ENCODE measurements around the gene NREP.

Gene NREP

DNA sequence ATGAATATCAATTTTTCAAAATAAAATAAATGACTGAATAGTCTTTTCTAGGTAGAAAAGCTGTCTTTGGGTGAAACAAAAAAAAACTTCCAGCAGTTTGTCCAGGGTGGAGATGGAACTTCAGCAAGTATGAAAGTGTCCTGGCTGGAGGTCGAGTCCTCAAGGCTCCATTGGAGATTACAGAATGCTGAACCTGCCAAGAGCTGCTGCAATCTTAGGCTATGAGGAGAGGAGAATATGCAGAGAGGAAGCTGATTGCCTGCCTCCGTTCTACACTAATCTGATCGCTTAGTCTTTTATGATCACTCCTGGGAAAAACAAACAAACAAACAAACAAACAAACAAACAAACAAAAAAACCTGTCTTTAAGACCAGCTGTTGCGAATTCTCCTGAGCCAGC, 50.6 kb downstream of the NREP start:
- Histone ChIP-seq H3K4me3 (ENCODE audit: low read length) (no peak overlapping the region), H3K36me3 (ENCODE audit: insufficient read depth, low read length) (no peaks in the 10 kb centered on the region), H3K9ac (ENCODE audit: low read depth, low read length) (no peak overlapping the region), H3K9me3 (replicated peaks; ENCODE audit: low read length) (no peaks in the 10 kb centered on the region), H3K4me1 (ENCODE audit: control insufficient read depth, insufficient read depth, low read length) (no peaks in the 10 kb centered on the region), H3K27me3 (ENCODE audit: control insufficient read depth, insufficient read depth, low read length) (no peaks in the 10 kb centered on the region), H3K4me2 (ENCODE audit: low read length) (no peak overlapping the region)

DNA sequence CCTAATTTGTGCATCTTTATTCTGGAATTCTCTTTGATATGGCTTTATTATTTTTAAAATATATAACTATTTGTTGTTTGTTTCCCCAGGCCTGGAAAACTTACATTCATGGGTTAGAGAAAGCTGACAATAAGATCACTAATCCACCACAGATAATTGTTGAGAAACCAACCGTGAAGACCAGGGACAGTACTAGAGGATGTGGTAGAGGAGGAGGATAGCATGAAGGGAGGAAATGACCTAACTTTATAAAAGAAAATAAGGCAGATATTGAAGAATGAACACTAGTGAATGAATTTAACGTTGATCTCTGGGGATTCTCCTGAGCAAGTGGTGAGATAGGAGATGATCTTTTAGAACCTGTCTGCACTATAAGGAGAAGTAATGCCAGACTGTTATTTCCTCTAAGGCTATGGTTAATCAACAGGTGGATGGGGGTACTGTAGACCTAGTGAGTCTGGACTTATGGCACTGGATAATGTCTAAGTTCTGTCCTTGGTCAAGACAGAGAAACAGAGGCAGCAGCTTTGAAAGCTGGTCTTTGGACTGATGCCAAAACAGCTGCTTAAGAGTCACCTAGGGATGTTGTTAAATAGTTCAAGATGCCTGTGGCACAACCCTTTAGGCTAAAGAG, 52.4 kb downstream of the NREP start:
- Histone ChIP-seq H3K4me3 (ENCODE audit: low read length) (no peak overlapping the region), H3K36me3 (ENCODE audit: insufficient read depth, low read length) (no peaks in the 10 kb centered on the region), H3K4me2 (ENCODE audit: low read length) (no peak overlapping the region), H3K4me1 (ENCODE audit: control insufficient read depth, insufficient read depth, low read length) (no peaks in the 10 kb centered on the region), H3K9me3 (replicated peaks; ENCODE audit: low read length) (no peaks in the 10 kb centered on the region), H3K9ac (ENCODE audit: low read depth, low read length) (no peak overlapping the region), H3K27me3 (ENCODE audit: control insufficient read depth, insufficient read depth, low read length) (no peaks in the 10 kb centered on the region)

- Histone ChIP-seq H3K4me2 (ENCODE audit: low read length) (no peak overlapping the region), H3K4me1 (ENCODE audit: control insufficient read depth, insufficient read depth, low read length) (no peaks in the 10 kb centered on the region), H3K9ac (ENCODE audit: low read depth, low read length) (no peak overlapping the region), H3K27me3 (ENCODE audit: control insufficient read depth, insufficient read depth, low read length) (no peaks in the 10 kb centered on the region), H3K9me3 (replicated peaks; ENCODE audit: low read length) (no peaks in the 10 kb centered on the region), H3K36me3 (ENCODE audit: insufficient read depth, low read length) (no peaks in the 10 kb centered on the region), H3K4me3 (ENCODE audit: low read length) (no peak overlapping the region)
Observed at GRCh38 chr5:111703662-111704061, 53.3 kb downstream of the NREP start.

DNA sequence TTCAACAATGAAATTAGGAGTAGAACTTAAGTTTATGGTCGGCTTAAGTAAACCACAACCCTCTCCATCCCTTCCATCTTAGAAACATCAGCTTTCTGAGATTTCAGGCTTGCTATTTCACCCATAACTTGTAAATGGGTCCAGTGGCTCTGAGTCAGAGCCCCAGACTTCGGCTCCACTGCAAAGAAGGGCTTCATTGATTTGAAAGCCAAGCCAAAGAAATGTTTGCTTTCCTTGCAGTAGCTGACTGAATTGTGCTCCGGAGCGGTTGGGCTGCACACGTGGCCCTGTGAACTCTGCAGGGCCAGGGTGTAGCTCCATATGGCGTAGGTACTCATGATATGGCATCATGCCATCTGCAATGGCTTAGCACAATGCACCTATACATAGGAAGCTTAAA, 57.0 kb downstream of the NREP start:
- Histone ChIP-seq H3K4me2 (ENCODE audit: low read length) (no peak overlapping the region), H3K4me1 (ENCODE audit: control insufficient read depth, insufficient read depth, low read length) (peaks cover 8% of the 10 kb centered on the region), H3K9ac (ENCODE audit: low read depth, low read length) (no peak overlapping the region), H3K27me3 (ENCODE audit: control insufficient read depth, insufficient read depth, low read length) (no peaks in the 10 kb centered on the region), H3K9me3 (replicated peaks; ENCODE audit: low read length) (no peaks in the 10 kb centered on the region), H3K4me3 (ENCODE audit: low read length) (no peak overlapping the region), H3K36me3 (ENCODE audit: insufficient read depth, low read length) (no peaks in the 10 kb centered on the region)

- Histone ChIP-seq H3K36me3 (ENCODE audit: insufficient read depth, low read length) (no peaks in the 10 kb centered on the region), H3K27me3 (ENCODE audit: control insufficient read depth, insufficient read depth, low read length) (no peaks in the 10 kb centered on the region), H3K9me3 (replicated peaks; ENCODE audit: low read length) (no peaks in the 10 kb centered on the region), H3K4me2 (ENCODE audit: low read length) (no peak overlapping the region), H3K4me3 (ENCODE audit: low read length) (no peak overlapping the region), H3K4me1 (ENCODE audit: control insufficient read depth, insufficient read depth, low read length) (peaks cover 12% of the 10 kb centered on the region), H3K9ac (ENCODE audit: low read depth, low read length) (no peak overlapping the region)
Observed at GRCh38 chr5:111699324-111699723, 57.7 kb downstream of the NREP start.

- no peaks in the 10 kb centered on the region for H3K9me3 ChIP-seq (replicated peaks; ENCODE audit: low read length)
- peaks cover 13% of the 10 kb centered on the region for H3K4me1 ChIP-seq (ENCODE audit: control insufficient read depth, insufficient read depth, low read length)
- no peak overlapping the region for H3K9ac ChIP-seq (ENCODE audit: low read depth, low read length)
- no peaks in the 10 kb centered on the region for H3K27me3 ChIP-seq (ENCODE audit: control insufficient read depth, insufficient read depth, low read length)
- H3K4me2 ChIP-seq (ENCODE audit: low read length), result peak overlapping the region; percentile 32
- no peak overlapping the region for H3K4me3 ChIP-seq (ENCODE audit: low read length)
- no peaks in the 10 kb centered on the region for H3K36me3 ChIP-seq (ENCODE audit: insufficient read depth, low read length)
Observed at GRCh38 chr5:111697881-111698757, 58.9 kb downstream of the NREP start.

GRCh38 chr5:111697215-111697614, 59.8 kb downstream of the NREP start:
- Histone ChIP-seq H3K4me1 (ENCODE audit: control insufficient read depth, insufficient read depth, low read length) (peaks cover 13% of the 10 kb centered on the region), H3K9ac (ENCODE audit: low read depth, low read length) (no peak overlapping the region), H3K4me3 (ENCODE audit: low read length) (no peak overlapping the region), H3K9me3 (replicated peaks; ENCODE audit: low read length) (no peaks in the 10 kb centered on the region), H3K36me3 (ENCODE audit: insufficient read depth, low read length) (no peaks in the 10 kb centered on the region), H3K4me2 (ENCODE audit: low read length) (no peak overlapping the region), H3K27me3 (ENCODE audit: control insufficient read depth, insufficient read depth, low read length) (no peaks in the 10 kb centered on the region)

- H3K9me3 ChIP-seq (replicated peaks; ENCODE audit: low read length), result no peaks in the 10 kb centered on the region
Observed at GRCh38 chr5:111695991-111696390, 61.0 kb downstream of the NREP start.

GRCh38 chr5:111694133-111694532, 62.9 kb downstream of the NREP start:
- H3K4me3 ChIP-seq (ENCODE audit: low read length), result no peak overlapping the region
- H3K4me2 ChIP-seq (ENCODE audit: low read length), result no peak overlapping the region
- peaks cover 13% of the 10 kb centered on the region for H3K4me1 ChIP-seq (ENCODE audit: control insufficient read depth, insufficient read depth, low read length)
- no peaks in the 10 kb centered on the region for H3K36me3 ChIP-seq (ENCODE audit: insufficient read depth, low read length)
- H3K27me3 ChIP-seq (ENCODE audit: control insufficient read depth, insufficient read depth, low read length), result no peaks in the 10 kb centered on the region
- H3K9ac ChIP-seq (ENCODE audit: low read depth, low read length), result no peak overlapping the region
- no peaks in the 10 kb centered on the region for H3K9me3 ChIP-seq (replicated peaks; ENCODE audit: low read length)

More at GRCh38 chr5:111695991-111696390, 61.0 kb downstream of the NREP start:
- no peak overlapping the region for H3K4me3 ChIP-seq (ENCODE audit: low read length)
- H3K4me1 ChIP-seq (ENCODE audit: control insufficient read depth, insufficient read depth, low read length), result peaks cover 13% of the 10 kb centered on the region
- H3K9ac ChIP-seq (ENCODE audit: low read depth, low read length), result no peak overlapping the region
- no peak overlapping the region for H3K4me2 ChIP-seq (ENCODE audit: low read length)
- H3K36me3 ChIP-seq (ENCODE audit: insufficient read depth, low read length), result no peaks in the 10 kb centered on the region
- H3K27me3 ChIP-seq (ENCODE audit: control insufficient read depth, insufficient read depth, low read length), result no peaks in the 10 kb centered on the region

GRCh38 chr5:111691914-111692313, 65.1 kb downstream of the NREP start:
- Histone ChIP-seq H3K9ac (ENCODE audit: low read depth, low read length) (no peak overlapping the region), H3K36me3 (ENCODE audit: insufficient read depth, low read length) (no peaks in the 10 kb centered on the region), H3K4me3 (ENCODE audit: low read length) (no peak overlapping the region), H3K9me3 (replicated peaks; ENCODE audit: low read length) (no peaks in the 10 kb centered on the region), H3K4me1 (ENCODE audit: control insufficient read depth, insufficient read depth, low read length) (peaks cover 4% of the 10 kb centered on the region), H3K27me3 (ENCODE audit: control insufficient read depth, insufficient read depth, low read length) (no peaks in the 10 kb centered on the region), H3K4me2 (ENCODE audit: low read length) (no peak overlapping the region)

DNA sequence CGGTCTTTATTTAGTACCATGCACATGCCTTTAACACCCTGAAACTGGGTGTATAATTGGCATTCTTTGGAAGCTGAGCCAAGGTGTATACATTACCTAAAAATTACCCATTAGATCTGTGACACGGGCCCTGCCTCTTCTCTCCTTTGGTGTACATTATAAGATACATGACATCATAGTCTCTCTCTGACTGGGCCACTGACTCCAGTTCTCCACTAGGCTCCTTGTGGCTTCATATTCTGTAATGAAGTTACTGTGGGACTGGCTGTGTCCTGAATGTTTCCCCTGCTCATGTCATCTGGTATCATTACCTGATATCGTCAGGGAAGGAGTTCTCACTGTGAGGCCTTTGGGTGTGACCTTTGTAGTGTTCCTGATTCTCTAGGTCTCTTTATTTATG, 65.5 kb downstream of the NREP start:
- H3K9ac ChIP-seq (ENCODE audit: low read depth, low read length), result no peak overlapping the region
- no peaks in the 10 kb centered on the region for H3K9me3 ChIP-seq (replicated peaks; ENCODE audit: low read length)
- no peaks in the 10 kb centered on the region for H3K36me3 ChIP-seq (ENCODE audit: insufficient read depth, low read length)
- no peaks in the 10 kb centered on the region for H3K27me3 ChIP-seq (ENCODE audit: control insufficient read depth, insufficient read depth, low read length)
- H3K4me3 ChIP-seq (ENCODE audit: low read length), result no peak overlapping the region
- H3K4me2 ChIP-seq (ENCODE audit: low read length), result no peak overlapping the region
- H3K4me1 ChIP-seq (ENCODE audit: control insufficient read depth, insufficient read depth, low read length), result peaks cover 4% of the 10 kb centered on the region
